OCI-LY3 (cell line): ENCODE data around the gene BEGAIN.

Experiments
- H2AFZ ChIP-seq: fragments of 200-600, 300-600 bp; shearing (Covaris generic); 2 replicates; pipeline ENCODE4 v1.6.0; 2014; ENCODE audit warnings: antibody characterized with exemption, low read depth, low read length
- H3K27ac ChIP-seq: fragments of 200-600, 300-600 bp; sonication (generic); 2 replicates; pipeline ENCODE4 v1.5.1; 2014; ENCODE audit warnings: mild to moderate bottlenecking, low read length, moderate library complexity, mixed read lengths
- H3K27me3 ChIP-seq: fragments of 200-600, 300-600 bp; sonication (generic); 2 replicates; pipeline ENCODE4 v1.6.1; 2014; ENCODE audit warnings: low read depth, low read length, mixed read lengths
- H3K36me3 ChIP-seq: fragments of 200-600, 300-600 bp; sonication (generic); replicated peaks from 2 replicates; pipeline ENCODE3; 2014; ENCODE audit warnings: low read depth, low read length, mixed read lengths
- H3K4me1 ChIP-seq: fragments of 300-600, 200-600 bp; sonication (generic); 2 replicates; pipeline ENCODE4 v1.6.1; 2014; ENCODE audit warnings: low read length, mixed read lengths
- H3K4me2 ChIP-seq: fragments of 200-600, 300-600 bp; sonication (generic); 2 replicates; pipeline ENCODE4 v1.6.1; 2014; ENCODE audit warnings: low read length, mixed read lengths
- H3K4me3 ChIP-seq: fragments of 300-600, 200-600 bp; sonication (generic); 2 replicates; pipeline ENCODE4 v1.5.1; 2014; ENCODE audit warnings: antibody characterized with exemption, mild to moderate bottlenecking, low read length, moderate library complexity
- H3K79me2 ChIP-seq: fragments of 300-600, 200-600 bp; shearing (Covaris generic); 2 replicates; pipeline ENCODE4 v1.6.1; 2014; ENCODE audit warnings: mild to moderate bottlenecking, low read length, mixed read lengths
- H3K9ac ChIP-seq: fragments of 300-600, 200-600 bp; shearing (Covaris generic); 2 replicates; pipeline ENCODE4 v1.6.0; 2014; ENCODE audit warnings: mild to moderate bottlenecking, low read length, moderate library complexity
- H3K9me3 ChIP-seq: fragments of 200-600, 300-600 bp; shearing (Covaris generic); 2 replicates; pipeline ENCODE4 v1.6.1; 2014; ENCODE audit warnings: low read length, mixed read lengths; ENCODE audit not compliant: insufficient read depth
- H4K20me1 ChIP-seq: fragments of 200-600, 300-600 bp; sonication (generic); 2 replicates; pipeline ENCODE4 v1.6.1; 2016; ENCODE audit warnings: low read length, mixed read lengths; ENCODE audit not compliant: insufficient read depth
- CTCF ChIP-seq: fragments of 200-600, 300-600 bp; sonication (generic); IDR thresholded peaks from 2 replicates; pipeline ENCODE4 v1.5.1; 2014; ENCODE audit warnings: antibody characterized with exemption, low read length, low read depth
- EZH2phosphoT487 ChIP-seq: fragments of 200-600 bp; shearing (Covaris generic); IDR thresholded peaks from 2 replicates; pipeline ENCODE4 v1.6.1; 2018; ENCODE audit warnings: antibody characterized with exemption, mixed run types, low read depth

Gene BEGAIN

GRCh38 chr14:100526057-100526456, 61.2 kb downstream of the BEGAIN start:
- Histone ChIP-seq H3K27ac (no peak overlapping the region), H3K4me1 (no peaks in the 10 kb centered on the region), H3K36me3 (no peaks in the 10 kb centered on the region), H3K79me2 (no peaks in the 10 kb centered on the region), H3K27me3 (peaks cover 6% of the 10 kb centered on the region; the same call in 1 of the 2 replicates), H3K9ac (no peak overlapping the region), H3K4me3 (no peak overlapping the region), H4K20me1 (no peaks in the 10 kb centered on the region), H3K9me3 (no peaks in the 10 kb centered on the region), H3K4me2 (no peak overlapping the region), H2AFZ (no peak overlapping the region)
- TF ChIP-seq EZH2phosphoT487 (no peak), CTCF (no peak)

- Histone ChIP-seq H3K9me3 (no peaks in the 10 kb centered on the region), H2AFZ (no peak overlapping the region), H3K79me2 (no peaks in the 10 kb centered on the region), H4K20me1 (no peaks in the 10 kb centered on the region), H3K27ac (no peak overlapping the region), H3K4me3 (no peak overlapping the region), H3K4me2 (no peak overlapping the region), H3K27me3 (peaks cover 6% of the 10 kb centered on the region; the same call in 1 of the 2 replicates), H3K4me1 (no peaks in the 10 kb centered on the region), H3K36me3 (no peaks in the 10 kb centered on the region), H3K9ac (no peak overlapping the region)
- TF ChIP-seq CTCF (no peak), EZH2phosphoT487 (no peak)
These were observed 61.6 kb downstream of the BEGAIN start for GRCh38 chr14:100525615-100526014.

- H3K4me2 ChIP-seq: no peak overlapping the region
- H3K4me3 ChIP-seq: no peak overlapping the region
- H4K20me1 ChIP-seq: no peaks in the 10 kb centered on the region
- no peak overlapping the region for H3K9ac ChIP-seq
- H3K4me1 ChIP-seq: no peaks in the 10 kb centered on the region
- H3K79me2 ChIP-seq: no peaks in the 10 kb centered on the region
- H3K27me3 ChIP-seq: peaks cover 6% of the 10 kb centered on the region; the same call in 1 of the 2 replicates
- no peak for TF ChIP-seq EZH2phosphoT487
- peak; percentile 49 for TF ChIP-seq CTCF
- no peaks in the 10 kb centered on the region for H3K9me3 ChIP-seq
- no peaks in the 10 kb centered on the region for H3K36me3 ChIP-seq
- no peak overlapping the region for H2AFZ ChIP-seq
- no peak overlapping the region for H3K27ac ChIP-seq
These were observed 62.3 kb downstream of the BEGAIN start for GRCh38 chr14:100524933-100525243.

GRCh38 chr14:100524233-100524932, 62.8 kb downstream of the BEGAIN start:
- H3K27ac ChIP-seq: no peak overlapping the region
- H3K4me1 ChIP-seq: no peaks in the 10 kb centered on the region
- H3K27me3 ChIP-seq: peaks cover 6% of the 10 kb centered on the region; the same call in 1 of the 2 replicates
- H3K4me3 ChIP-seq: no peak overlapping the region
- H4K20me1 ChIP-seq: no peaks in the 10 kb centered on the region
- no peaks in the 10 kb centered on the region for H3K36me3 ChIP-seq
- no peaks in the 10 kb centered on the region for H3K79me2 ChIP-seq
- no peak overlapping the region for H2AFZ ChIP-seq
- H3K4me2 ChIP-seq: no peak overlapping the region
- no peaks in the 10 kb centered on the region for H3K9me3 ChIP-seq
- TF ChIP-seq CTCF (no peak), EZH2phosphoT487 (no peak)
- no peak overlapping the region for H3K9ac ChIP-seq
